HTERT RPE-1 (cell line): ENCODE measurements around the gene PLS1.

ENCODE experiments used
- in situ Hi-C: fragments of 300-500 bp; cut with MboI; formaldehyde crosslinking; loops from 4 replicates; pipeline ENCODE4 v1.14.3; 2020; ENCODE audit warnings: low sequenced_read_pairs

The PLS1 gene

GRCh38 chr3:142636050-142636449, 39.9 kb downstream of the PLS1 start:
- in situ Hi-C loops = no loop called here

DNA sequence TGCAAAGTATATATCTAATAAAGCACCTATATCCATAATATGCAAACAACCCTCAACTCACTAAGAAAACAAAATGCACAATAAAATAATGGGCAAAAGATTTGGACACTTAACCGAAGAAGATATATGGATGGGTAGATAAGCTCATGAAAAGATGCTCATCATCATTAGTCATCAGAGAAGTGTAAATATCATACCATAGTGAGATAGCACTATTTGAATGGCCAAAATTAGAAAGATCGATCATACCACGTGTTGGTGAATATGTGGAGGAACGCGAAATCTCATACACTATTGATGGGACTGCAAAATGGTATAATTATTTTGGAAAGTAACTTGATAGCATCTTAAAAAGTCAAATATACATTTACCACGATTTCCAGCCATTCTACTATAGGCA, 40.5 kb downstream of the PLS1 start:
- in situ Hi-C loops = no loop called here

- in situ Hi-C loops = no loop called here
These were observed 42.1 kb downstream of the PLS1 start for GRCh38 chr3:142638291-142638690.

DNA sequence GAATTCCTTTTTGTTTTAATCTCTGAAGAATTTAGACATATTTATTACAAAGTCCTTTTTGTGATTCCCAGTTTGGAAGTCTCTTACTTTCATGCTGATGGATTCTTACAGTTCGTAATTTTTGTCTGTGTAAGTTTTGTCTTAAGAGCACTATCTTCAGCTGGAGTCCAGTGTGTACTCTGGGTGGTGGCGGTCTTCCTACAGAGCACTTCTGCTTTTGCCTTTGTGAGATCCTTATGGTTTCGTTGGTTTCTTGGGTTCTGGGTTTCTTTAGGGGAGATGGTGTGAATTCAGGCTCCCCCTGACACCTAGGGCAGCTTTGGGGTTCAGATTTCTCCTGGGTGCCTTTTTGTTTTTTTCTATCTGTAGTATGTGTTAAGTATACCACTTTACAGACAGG, 45.3 kb downstream of the PLS1 start:
- in situ Hi-C loops = no loop called here

DNA sequence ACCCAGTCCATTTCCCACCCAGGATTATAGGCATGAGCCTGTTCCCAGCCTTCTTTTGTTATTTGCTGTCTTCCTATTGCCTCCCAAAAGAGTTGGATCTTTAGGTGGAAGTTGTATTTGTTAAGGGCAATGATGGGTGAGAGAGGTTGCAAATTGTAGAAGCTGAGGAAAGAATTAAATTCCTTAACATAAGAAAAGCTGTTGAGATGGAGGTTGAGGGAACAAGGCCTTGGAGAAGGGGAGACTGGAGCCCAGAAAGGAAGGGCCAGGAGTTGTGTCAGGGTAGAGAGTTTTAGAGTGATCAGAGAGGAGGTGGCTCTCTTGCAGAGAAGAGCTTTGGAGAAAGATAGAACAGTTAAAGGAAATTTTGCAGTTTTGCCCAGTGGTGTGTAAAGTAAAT, 46.8 kb downstream of the PLS1 start:
- in situ Hi-C loops = no loop called here

DNA sequence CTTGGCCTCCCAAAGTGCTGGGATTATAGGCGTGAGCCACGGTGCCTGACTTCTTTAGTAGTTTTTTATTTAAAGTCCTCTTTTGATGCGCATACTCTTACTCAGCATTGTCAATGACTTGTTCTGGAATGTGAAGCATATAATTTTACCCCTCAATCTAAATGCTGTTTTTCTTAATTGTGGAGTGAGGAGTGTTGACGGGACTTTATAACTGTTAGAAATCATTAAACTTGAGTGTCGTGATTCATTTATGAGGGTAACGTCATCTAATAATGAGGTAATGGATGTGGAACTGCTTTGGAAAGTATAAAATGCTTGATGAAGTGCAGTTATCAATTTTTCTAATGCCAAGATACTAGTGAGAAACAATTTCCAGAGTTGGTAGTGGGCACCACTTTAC, 48.3 kb downstream of the PLS1 start:
- in situ Hi-C loops = no loop called here

DNA sequence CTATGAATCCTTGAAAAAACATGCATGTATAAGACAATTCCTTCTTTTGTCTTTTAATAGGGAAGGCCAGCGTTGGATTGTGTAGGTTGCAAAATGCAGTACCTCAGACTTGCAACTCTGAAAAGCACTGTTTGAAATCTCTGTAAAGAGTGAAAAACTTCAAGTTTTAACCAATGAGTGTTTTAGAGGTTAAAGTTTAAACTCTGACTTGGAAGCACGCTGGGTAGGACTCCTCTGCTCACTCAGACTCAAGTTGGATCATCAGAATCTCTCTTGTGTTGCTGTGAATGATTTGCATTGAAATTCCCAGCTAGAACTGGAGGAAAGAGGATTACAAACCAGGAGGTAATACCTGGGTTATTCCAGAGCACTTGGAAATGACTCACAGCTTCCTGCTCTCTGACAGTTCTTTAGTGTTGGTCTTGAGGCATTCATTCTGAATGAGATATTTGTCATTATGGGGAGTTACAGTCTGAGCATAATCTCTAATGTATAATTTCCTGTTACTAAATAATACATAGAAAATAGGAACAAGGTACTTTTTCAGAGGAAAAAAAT, 49.1 kb downstream of the PLS1 start:
- in situ Hi-C loops = no loop called here

- in situ Hi-C loops = no loop called here
These were observed 50.0 kb downstream of the PLS1 start for GRCh38 chr3:142646020-142646785.

- in situ Hi-C loops = no loop called here
These were observed 51.7 kb downstream of the PLS1 start for GRCh38 chr3:142647856-142648255.

DNA sequence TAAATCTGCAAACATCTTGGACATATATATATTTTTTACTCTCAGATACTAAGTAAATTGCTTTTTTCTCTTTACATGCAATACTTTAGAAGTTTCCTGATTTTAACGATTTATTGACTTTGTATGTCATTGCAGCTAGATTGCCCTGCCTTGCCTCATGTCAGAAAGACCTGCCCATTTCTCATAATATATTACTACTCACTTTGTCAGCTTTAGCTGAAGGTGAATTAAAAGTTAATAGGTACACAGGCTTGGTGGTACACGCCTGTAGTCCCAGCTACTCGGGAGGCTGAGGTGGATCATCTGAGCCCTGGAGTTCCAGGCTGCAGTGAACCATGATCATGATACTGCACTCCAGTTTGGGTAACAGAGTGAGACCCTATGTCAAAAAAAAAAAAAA, 52.8 kb downstream of the PLS1 start:
- in situ Hi-C loops = no loop called here

- in situ Hi-C loops = no loop called here
These were observed 54.0 kb downstream of the PLS1 start for GRCh38 chr3:142650001-142650693.

DNA sequence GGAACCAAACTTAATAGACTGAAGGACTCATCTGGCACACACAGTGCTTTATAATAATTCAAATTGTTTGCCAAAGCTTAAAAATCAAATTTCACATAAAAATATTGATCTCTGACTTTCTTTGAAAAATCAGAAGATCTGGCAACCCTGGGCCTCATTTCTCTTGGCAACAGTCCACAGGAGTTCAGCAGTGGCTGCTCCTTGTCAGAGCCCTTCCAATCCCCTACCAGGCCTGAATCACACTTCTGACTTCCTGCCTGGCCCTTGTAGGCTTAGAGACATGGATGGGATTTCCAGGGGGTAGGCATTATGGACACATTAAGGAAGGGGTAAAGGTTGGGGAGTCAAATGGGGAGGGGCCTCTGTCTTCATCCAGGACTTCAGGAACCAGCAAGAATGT, 55.5 kb downstream of the PLS1 start:
- in situ Hi-C loops = no loop called here

DNA sequence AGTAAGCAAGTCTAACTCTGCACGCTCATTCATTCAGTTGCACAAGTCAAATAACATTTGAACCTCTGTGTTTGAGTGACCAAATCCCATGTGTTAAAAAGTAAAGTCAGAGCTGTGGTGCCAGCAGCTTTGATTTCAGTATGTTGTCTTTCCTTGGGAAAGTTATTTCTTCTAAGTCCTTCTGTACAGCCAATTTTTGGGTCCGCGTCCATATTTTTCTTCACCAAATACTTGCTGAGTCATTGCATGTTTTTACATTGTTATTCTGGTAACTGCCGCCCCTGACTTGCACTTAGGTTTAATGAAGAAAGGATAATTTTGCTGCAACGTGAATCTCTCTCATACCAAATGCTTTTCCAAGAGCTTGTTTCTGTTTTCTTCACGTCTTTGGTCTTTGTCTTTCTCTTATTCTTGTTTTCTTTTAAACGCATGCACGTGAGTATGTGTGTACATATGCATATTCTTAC, 56.7 kb downstream of the PLS1 start:
- in situ Hi-C loops = no loop called here

DNA sequence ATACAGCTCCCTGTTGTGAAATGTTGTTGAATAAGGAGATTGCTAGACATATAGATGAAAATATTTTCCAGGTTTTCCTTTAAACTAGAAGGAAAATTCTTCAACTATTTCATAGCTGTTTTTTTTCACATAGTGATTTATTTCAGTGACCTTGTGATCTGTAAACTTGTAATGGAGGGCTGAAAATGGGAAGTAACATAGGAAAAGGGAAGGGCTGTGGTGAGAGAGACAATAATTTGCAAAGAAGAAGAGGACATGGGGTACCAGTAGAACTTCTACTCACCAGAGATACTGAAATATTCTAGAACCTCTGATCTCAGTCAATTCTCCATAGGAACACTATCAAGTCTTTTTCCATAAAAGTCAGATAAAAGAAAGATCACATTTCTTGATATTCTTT, 60.4 kb downstream of the PLS1 start:
- in situ Hi-C loops = no loop called here

DNA sequence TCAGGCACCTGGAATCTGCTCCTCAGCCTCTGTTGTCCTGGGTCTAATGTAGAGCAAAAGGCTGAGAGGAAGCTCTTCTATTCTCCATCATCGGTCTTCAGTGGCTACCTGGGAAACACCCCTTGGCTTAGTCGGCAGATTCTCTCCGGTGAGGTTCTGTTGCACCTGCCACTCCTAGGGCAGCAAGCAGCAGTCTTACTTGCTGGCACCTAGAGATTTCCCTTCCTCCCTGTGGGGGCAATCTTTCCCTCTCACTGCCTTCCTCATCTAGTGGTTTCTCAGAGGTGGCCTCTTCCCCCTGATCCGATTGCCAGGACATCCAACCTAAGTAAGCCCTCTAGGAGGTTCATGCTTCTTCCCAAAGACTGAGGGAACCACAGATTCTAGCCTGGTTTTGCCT, 60.8 kb downstream of the PLS1 start:
- in situ Hi-C loops = no loop called here

- in situ Hi-C loops = no loop called here
These were observed 64.2 kb downstream of the PLS1 start for GRCh38 chr3:142660383-142660782.

GRCh38 chr3:142660893-142661292, 64.7 kb downstream of the PLS1 start:
- in situ Hi-C loops = no loop called here

DNA sequence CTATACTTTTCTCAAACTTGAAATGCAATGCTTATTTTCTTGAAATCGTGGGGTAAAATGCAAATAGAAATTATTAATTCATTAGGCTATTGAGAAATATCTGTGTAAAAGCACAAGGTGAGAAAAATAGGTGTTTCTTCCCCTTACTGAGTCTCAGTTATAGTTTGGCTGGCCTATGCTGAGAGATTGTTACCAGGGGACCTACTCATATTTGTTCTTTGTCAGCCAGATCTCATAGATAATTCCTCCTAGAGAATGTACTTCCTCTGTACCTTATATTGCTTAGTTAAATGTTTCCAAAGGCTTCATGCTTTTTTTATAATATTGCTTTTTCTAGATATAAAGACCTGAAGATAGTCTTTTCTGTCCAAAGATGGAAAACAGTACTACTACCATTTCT, 67.7 kb downstream of the PLS1 start:
- in situ Hi-C loops = no loop called here

DNA sequence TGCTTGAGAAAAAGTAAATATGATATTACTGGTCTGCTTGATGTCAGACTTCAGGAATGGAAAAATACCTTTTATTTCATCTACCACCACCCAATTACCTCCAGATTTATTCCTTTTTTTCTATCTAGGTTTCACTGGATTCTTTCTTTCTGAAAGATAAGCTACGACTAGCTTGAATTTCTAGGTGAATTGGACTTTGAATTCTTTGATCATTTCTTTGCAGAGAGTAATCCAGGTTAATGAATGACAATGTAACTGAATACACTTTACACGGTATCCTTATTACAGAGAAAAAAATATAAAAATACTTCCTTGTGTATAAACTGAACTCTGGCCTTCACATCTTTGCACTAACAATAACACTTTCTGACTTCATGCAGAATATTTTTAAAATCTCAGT, 68.1 kb downstream of the PLS1 start:
- in situ Hi-C loops = no loop called here

GRCh38 chr3:142664819-142665218, 68.6 kb downstream of the PLS1 start:
- in situ Hi-C loops = no loop called here

DNA sequence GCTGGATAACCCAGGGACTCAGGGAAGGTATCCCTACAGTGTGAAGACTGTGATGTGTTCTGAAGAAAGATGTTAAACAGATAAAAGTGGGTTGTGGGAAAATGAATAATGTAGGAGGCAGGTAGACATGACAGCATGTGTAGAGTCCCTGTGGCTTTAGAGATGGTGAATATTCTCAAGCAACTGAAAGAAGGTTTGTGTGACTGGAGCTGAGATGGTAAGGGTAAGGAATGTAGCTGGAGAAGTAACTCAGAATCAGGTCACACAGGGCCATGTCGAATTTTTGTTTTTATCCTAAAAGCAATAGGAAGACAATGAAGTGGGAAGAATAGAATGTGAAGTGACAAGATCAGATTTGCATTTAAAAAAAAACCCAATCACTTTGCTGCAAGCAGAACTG, 73.9 kb downstream of the PLS1 start:
- in situ Hi-C loops = no loop called here

- in situ Hi-C loops = no loop called here
These were observed 80.0 kb downstream of the PLS1 start for GRCh38 chr3:142676151-142676550.
